ENCODE measurements around the gene IRF9. TPM values are rescaled to one million over a fixed set of nuclear protein-coding genes. Genes with fewer than 3 reads are reported as not detected.
A peak's percentile ranks its signal among the peaks of the same experiment; 100 is the strongest.

The IRF9 gene
- total and polyA plus RNA-seq, 2 of the 13 experiments (the other 11 are each of a cell fraction or from before 2014, with no cell fraction given): 14.9 to 49.7 TPM

DNA sequence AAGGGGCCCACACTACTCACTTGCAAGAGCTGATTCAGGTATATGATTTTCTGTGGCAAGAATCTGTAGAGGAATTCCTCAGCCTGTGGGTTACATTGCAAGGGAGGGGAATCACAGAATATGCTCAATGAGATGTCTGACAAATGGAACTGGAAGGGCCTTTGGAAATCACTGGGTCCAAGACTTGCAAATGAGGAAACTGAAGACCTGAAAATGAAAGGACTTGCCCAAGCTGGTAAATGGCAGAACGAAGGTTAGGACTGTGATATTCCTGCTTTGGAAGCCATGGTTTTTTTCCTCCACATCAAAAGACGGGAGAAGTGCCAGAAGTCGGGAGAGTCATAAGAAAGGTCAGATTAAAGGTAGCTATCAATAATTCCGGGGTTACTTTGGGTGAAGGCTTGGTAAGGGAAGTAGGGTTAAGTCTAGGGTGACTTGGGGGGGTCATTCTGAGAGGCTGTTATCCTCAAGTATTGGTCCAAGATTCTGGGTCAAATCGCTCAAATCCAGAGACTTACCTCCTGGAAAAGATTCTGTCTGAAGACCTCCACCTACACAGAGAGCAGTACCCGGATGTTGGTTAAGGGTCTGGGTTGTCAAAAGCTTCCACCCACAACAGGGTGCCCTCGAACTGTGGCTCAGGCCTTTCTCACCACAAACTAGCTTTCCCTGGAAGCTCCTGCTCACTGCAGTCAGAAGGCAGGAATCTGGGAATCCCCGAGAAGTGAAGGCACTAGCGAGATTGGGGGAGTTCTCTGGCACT is 15.2 kb upstream of the IRF9 start (continued):
- TF ChIP-seq, protein P1, sequence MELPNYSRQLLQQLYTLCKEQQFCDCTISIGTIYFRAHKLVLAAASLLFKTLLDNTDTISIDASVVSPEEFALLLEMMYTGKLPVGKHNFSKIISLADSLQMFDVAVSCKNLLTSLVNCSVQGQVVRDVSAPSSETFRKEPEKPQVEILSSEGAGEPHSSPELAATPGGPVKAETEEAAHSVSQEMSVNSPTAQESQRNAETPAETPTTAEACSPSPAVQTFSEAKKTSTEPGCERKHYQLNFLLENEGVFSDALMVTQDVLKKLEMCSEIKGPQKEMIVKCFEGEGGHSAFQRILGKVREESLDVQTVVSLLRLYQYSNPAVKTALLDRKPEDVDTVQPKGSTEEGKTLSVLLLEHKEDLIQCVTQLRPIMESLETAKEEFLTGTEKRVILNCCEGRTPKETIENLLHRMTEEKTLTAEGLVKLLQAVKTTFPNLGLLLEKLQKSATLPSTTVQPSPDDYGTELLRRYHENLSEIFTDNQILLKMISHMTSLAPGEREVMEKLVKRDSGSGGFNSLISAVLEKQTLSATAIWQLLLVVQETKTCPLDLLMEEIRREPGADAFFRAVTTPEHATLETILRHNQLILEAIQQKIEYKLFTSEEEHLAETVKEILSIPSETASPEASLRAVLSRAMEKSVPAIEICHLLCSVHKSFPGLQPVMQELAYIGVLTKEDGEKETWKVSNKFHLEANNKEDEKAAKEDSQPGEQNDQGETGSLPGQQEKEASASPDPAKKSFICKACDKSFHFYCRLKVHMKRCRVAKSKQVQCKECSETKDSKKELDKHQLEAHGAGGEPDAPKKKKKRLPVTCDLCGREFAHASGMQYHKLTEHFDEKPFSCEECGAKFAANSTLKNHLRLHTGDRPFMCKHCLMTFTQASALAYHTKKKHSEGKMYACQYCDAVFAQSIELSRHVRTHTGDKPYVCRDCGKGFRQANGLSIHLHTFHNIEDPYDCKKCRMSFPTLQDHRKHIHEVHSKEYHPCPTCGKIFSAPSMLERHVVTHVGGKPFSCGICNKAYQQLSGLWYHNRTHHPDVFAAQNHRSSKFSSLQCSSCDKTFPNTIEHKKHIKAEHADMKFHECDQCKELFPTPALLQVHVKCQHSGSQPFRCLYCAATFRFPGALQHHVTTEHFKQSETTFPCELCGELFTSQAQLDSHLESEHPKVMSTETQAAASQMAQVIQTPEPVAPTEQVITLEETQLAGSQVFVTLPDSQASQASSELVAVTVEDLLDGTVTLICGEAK (IDR thresholded peaks at IDR 0.05): no peak
- TF ChIP-seq, protein P1 (CRISPR knock-in tag; IDR thresholded peaks at IDR 0.05): no peak
- TF ChIP-seq MTF2 (CRISPR knock-in tag; IDR thresholded peaks at IDR 0.05; ENCODE audit: borderline replicate concordance): no peak
- TF ChIP-seq, protein P2, sequence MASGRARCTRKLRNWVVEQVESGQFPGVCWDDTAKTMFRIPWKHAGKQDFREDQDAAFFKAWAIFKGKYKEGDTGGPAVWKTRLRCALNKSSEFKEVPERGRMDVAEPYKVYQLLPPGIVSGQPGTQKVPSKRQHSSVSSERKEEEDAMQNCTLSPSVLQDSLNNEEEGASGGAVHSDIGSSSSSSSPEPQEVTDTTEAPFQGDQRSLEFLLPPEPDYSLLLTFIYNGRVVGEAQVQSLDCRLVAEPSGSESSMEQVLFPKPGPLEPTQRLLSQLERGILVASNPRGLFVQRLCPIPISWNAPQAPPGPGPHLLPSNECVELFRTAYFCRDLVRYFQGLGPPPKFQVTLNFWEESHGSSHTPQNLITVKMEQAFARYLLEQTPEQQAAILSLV (CRISPR knock-in tag; IDR thresholded peaks at IDR 0.05; ENCODE audit: borderline replicate concordance): no peak
- no peak for TF ChIP-seq ZNF615 (CRISPR knock-in tag; IDR thresholded peaks at IDR 0.05; ENCODE audit: borderline replicate concordance)
- TF ChIP-seq, protein P3, sequence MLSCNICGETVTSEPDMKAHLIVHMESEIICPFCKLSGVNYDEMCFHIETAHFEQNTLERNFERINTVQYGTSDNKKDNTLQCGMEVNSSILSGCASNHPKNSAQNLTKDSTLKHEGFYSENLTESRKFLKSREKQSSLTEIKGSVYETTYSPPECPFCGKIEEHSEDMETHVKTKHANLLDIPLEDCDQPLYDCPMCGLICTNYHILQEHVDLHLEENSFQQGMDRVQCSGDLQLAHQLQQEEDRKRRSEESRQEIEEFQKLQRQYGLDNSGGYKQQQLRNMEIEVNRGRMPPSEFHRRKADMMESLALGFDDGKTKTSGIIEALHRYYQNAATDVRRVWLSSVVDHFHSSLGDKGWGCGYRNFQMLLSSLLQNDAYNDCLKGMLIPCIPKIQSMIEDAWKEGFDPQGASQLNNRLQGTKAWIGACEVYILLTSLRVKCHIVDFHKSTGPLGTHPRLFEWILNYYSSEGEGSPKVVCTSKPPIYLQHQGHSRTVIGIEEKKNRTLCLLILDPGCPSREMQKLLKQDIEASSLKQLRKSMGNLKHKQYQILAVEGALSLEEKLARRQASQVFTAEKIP (CRISPR knock-in tag; IDR thresholded peaks at IDR 0.05; ENCODE audit: borderline replicate concordance): no peak
- TF ChIP-seq POGZ (CRISPR knock-in tag; IDR thresholded peaks at IDR 0.05): no peak
- no peak for TF ChIP-seq TRIM24 (CRISPR knock-in tag; IDR thresholded peaks at IDR 0.05)
- TF ChIP-seq, protein P4, sequence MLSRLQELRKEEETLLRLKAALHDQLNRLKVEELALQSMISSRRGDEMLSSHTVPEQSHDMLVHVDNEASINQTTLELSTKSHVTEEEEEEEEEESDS (CRISPR knock-in tag; IDR thresholded peaks at IDR 0.05; ENCODE audit: borderline replicate concordance): no peak
- TF ChIP-seq ETV5 (CRISPR knock-in tag; IDR thresholded peaks at IDR 0.05; ENCODE audit: borderline replicate concordance): 0 out of 2 replicates have a peak, but pooled peaks have one; percentile 5
- no peak for TF ChIP-seq SP140L (CRISPR knock-in tag; IDR thresholded peaks at IDR 0.05; ENCODE audit: borderline replicate concordance)
- TF ChIP-seq, protein P5, sequence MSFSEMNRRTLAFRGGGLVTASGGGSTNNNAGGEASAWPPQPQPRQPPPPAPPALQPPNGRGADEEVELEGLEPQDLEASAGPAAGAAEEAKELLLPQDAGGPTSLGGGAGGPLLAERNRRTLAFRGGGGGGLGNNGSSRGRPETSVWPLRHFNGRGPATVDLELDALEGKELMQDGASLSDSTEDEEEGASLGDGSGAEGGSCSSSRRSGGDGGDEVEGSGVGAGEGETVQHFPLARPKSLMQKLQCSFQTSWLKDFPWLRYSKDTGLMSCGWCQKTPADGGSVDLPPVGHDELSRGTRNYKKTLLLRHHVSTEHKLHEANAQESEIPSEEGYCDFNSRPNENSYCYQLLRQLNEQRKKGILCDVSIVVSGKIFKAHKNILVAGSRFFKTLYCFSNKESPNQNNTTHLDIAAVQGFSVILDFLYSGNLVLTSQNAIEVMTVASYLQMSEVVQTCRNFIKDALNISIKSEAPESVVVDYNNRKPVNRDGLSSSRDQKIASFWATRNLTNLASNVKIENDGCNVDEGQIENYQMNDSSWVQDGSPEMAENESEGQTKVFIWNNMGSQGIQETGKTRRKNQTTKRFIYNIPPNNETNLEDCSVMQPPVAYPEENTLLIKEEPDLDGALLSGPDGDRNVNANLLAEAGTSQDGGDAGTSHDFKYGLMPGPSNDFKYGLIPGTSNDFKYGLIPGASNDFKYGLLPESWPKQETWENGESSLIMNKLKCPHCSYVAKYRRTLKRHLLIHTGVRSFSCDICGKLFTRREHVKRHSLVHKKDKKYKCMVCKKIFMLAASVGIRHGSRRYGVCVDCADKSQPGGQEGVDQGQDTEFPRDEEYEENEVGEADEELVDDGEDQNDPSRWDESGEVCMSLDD (CRISPR knock-in tag; IDR thresholded peaks at IDR 0.05; ENCODE audit: borderline replicate concordance): no peak

Data from HepG2 (cell line).